Measurements from ENCODE around the gene PSME1.

- TF ChIP-seq, protein P1, sequence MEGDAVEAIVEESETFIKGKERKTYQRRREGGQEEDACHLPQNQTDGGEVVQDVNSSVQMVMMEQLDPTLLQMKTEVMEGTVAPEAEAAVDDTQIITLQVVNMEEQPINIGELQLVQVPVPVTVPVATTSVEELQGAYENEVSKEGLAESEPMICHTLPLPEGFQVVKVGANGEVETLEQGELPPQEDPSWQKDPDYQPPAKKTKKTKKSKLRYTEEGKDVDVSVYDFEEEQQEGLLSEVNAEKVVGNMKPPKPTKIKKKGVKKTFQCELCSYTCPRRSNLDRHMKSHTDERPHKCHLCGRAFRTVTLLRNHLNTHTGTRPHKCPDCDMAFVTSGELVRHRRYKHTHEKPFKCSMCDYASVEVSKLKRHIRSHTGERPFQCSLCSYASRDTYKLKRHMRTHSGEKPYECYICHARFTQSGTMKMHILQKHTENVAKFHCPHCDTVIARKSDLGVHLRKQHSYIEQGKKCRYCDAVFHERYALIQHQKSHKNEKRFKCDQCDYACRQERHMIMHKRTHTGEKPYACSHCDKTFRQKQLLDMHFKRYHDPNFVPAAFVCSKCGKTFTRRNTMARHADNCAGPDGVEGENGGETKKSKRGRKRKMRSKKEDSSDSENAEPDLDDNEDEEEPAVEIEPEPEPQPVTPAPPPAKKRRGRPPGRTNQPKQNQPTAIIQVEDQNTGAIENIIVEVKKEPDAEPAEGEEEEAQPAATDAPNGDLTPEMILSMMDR (IDR thresholded peaks at IDR 0.05; ENCODE audit: borderline replicate concordance, extremely low read depth, low read length, poor library complexity, severe bottlenecking), result no peak
- TF ChIP-seq EZH2 (IDR thresholded peaks at IDR 0.05; ENCODE audit: borderline replicate concordance, low read depth, low read length, severe bottlenecking), result no peak
These were observed 41.1 kb upstream of the PSME1 start for GRCh38 chr14:24094841-24095270.
